A549 (cell line): ENCODE measurements around the gene PDLIM5. TPM values are rescaled to one million over a fixed set of nuclear protein-coding genes. Genes with fewer than 3 reads are reported as not detected.

Experiments used
- ATAC-seq, 2 experiments: fragments of 200-7000 bp in 1 of 2; fragments of >200 bp in 1 of 2; cut with Nextera tagmentation in 1 of 2; cut with Tn5 transposase in 1 of 2; 3 replicates each; pipeline versions ENCODE4 v1.8.0 to v1.9.1; 2018 to 2020; ENCODE audit warnings: mild to moderate bottlenecking in 1 of 2, moderate library complexity in 1 of 2
- CTCF ChIA-PET: fragments of 300-600 bp; sonication (Branson Sonifier 250); formaldehyde crosslinking; extraction: SDS; loops from one replicate; lab custom pipeline; 2021; ENCODE audit warnings: antibody characterized with exemption, inconsistent platforms; lab: Yijun Ruan, JAX
- POLR2A ChIA-PET: fragments of 350-600 bp; formaldehyde crosslinking; extraction: SDS; loops from one replicate; lab custom pipeline; 2021; ENCODE audit warnings: antibody characterized with exemption, inconsistent platforms; lab: Yijun Ruan, JAX
- DNase-seq, 2 experiments: peaks; one replicate each; pipeline versions ENCODE4 v3.0.0 to v3.0.0-alpha.2; 2011 to 2016; ENCODE audit warnings: low read depth in 1 of 2, low spot score in 1 of 2
- FAIRE-seq: peaks from 2 replicates; lab custom pipeline; 2011; peaks lifted over from hg19 to GRCh38; lab: Jason Lieb, UNC
- H3K27ac ChIP-seq, 2 experiments: fragments of >200 bp; sonication (Bioruptor Twin); formaldehyde crosslinking; 3 replicates each; pipeline ENCODE4 v1.5.1; 2016 to 2017
- H3K4me1 ChIP-seq: fragments of >200 bp; sonication (Bioruptor Twin); formaldehyde crosslinking; 3 replicates; pipeline ENCODE4 v1.6.1; 2016
- H3K4me2 ChIP-seq: fragments of >200 bp; sonication (Bioruptor Twin); formaldehyde crosslinking; 3 replicates; pipeline ENCODE4 v1.6.1; 2016
- H3K4me3 ChIP-seq: fragments of >200 bp; sonication (Bioruptor Twin); formaldehyde crosslinking; 3 replicates; pipeline ENCODE4 v1.5.1; 2016
- H3K9me3 ChIP-seq: fragments of >200 bp; sonication (Bioruptor Twin); formaldehyde crosslinking; 3 replicates; pipeline ENCODE4 v1.6.1; 2016
- BCL3 ChIP-seq: fragments of >200 bp; sonication (Bioruptor Twin); formaldehyde crosslinking; IDR thresholded peaks from 3 replicates; pipeline ENCODE4 v1.6.1; 2016
- EHF ChIP-seq: fragments of 250-450 bp; sonication (Bioruptor Pico); IDR thresholded peaks from 2 replicates; pipeline ENCODE4 v1.5.0; 2020; ENCODE audit warnings: mild to moderate bottlenecking
- EP300 ChIP-seq, 2 experiments: fragments of >200 bp; sonication (Bioruptor Twin); formaldehyde crosslinking; IDR thresholded peaks; 2 replicates in 1 of 2; 3 replicates in 1 of 2; pipeline ENCODE4 v1.6.1; 2016 to 2017
- FOSB ChIP-seq: fragments of 250-450 bp; sonication (Bioruptor Pico); IDR thresholded peaks from 2 replicates; pipeline ENCODE4 v1.5.0; 2020; ENCODE audit warnings: mild to moderate bottlenecking, moderate library complexity
- FOSL2 ChIP-seq, 2 experiments: fragments of 450-650 bp in 1 of 2; fragments of >200 bp in 1 of 2; sonication (Bioruptor Twin) in 1 of 2; formaldehyde crosslinking; IDR thresholded peaks; 2 replicates each; pipeline versions ENCODE4 v1.5.0 to v1.6.1; 2016 to 2020; ENCODE audit warnings: mild to moderate bottlenecking in 1 of 2, moderate library complexity in 1 of 2
- HDAC2 ChIP-seq: fragments of 200-600 bp; sonication (generic); IDR thresholded peaks from 2 replicates; pipeline ENCODE4 v1.6.1; 2016
- KDM5A ChIP-seq: fragments of 200-600 bp; sonication (generic); IDR thresholded peaks from 2 replicates; pipeline ENCODE4 v1.6.1; 2016; ENCODE audit warnings: antibody characterized with exemption, mild to moderate bottlenecking
- NFE2L2 ChIP-seq: fragments of 150-350 bp; conservative IDR thresholded peaks from 2 replicates; pipeline ENCODE4 v1.6.1; 2014; ENCODE audit warnings: low read length
- NPAS2 ChIP-seq: fragments of 250-450 bp; sonication (Bioruptor Pico); IDR thresholded peaks from 2 replicates; pipeline ENCODE4 v1.8.0; 2022; ENCODE audit warnings: mild to moderate bottlenecking, moderate library complexity, borderline replicate concordance
- PHF8 ChIP-seq: fragments of 200-600 bp; sonication (generic); IDR thresholded peaks from 2 replicates; pipeline ENCODE4 v1.6.1; 2016; ENCODE audit warnings: low read depth, mild to moderate bottlenecking, antibody characterized with exemption, moderate library complexity, borderline replicate concordance
- POLR2A ChIP-seq: IDR thresholded peaks from 2 replicates; pipeline ENCODE4 v1.6.1; 2012; ENCODE audit warnings: mild to moderate bottlenecking, low read length
- POLR2AphosphoS2 ChIP-seq: conservative IDR thresholded peaks from 2 replicates; pipeline ENCODE4 v1.6.1; 2012; ENCODE audit warnings: low read length, improper control_type of control experiment, inconsistent platforms
- RARB ChIP-seq: fragments of 250-450 bp; sonication (Bioruptor Pico); IDR thresholded peaks from 2 replicates; pipeline ENCODE4 v1.8.0; 2021; ENCODE audit warnings: mild to moderate bottlenecking, moderate library complexity
- RNF2 ChIP-seq: fragments of 200-600 bp; sonication (generic); IDR thresholded peaks from 2 replicates; pipeline ENCODE4 v1.6.1; 2016; ENCODE audit warnings: low read depth, mild to moderate bottlenecking, antibody characterized with exemption, moderate library complexity, borderline replicate concordance
- SMC3 ChIP-seq: fragments of >200 bp; sonication (Bioruptor Twin); formaldehyde crosslinking; IDR thresholded peaks from 3 replicates; pipeline ENCODE4 v1.6.1; 2018; ENCODE audit warnings: inconsistent platforms
- SREBF2 ChIP-seq: fragments of 450-650 bp; IDR thresholded peaks from 2 replicates; pipeline ENCODE4 v1.6.1; 2014; ENCODE audit warnings: mild to moderate bottlenecking, moderate library complexity
- TFCP2L1 ChIP-seq: fragments of 250-450 bp; sonication (Bioruptor Pico); IDR thresholded peaks from 2 replicates; pipeline ENCODE4 v1.5.0; 2021; ENCODE audit warnings: mild to moderate bottlenecking
- TP53 ChIP-seq: fragments of 250-450 bp; sonication (Bioruptor Pico); IDR thresholded peaks from 2 replicates; pipeline ENCODE4 v1.5.0; 2021; ENCODE audit warnings: mild to moderate bottlenecking, moderate library complexity
- WGBS: methylation state at CpG from one replicate; pipeline ENCODE4 v1.1.6; 2017; ENCODE audit errors: missing lambda C conversion rate; 5-methylcytosine and 5-hydroxymethylcytosine counted together
- polyA plus RNA-seq, 4 experiments: library from polyadenylated mRNA; depleted of rRNA in 3 of 4; stranded (reverse); fragments of >200 nt; fragmentation: RNase III in 1 of 4; extraction: RNeasy Plus Mini Kit Qiagen cat#74134 plus additional on column Dnase treatment in 1 of 4; gene quantifications; 2 replicates in 3 of 4; 3 replicates in 1 of 4; pipeline ENCODE4 v1.2.3, GENCODE V29; 2011 to 2017
- TF ChIP-seq, protein P1 (sequence below): fragments of >200 bp; sonication (Bioruptor Twin); formaldehyde crosslinking; IDR thresholded peaks from 2 replicates; pipeline ENCODE4 v1.6.1; 2016
- TF ChIP-seq, protein P2 (sequence below): fragments of 200-600 bp; sonication (generic); IDR thresholded peaks from 2 replicates; pipeline ENCODE4 v1.6.1; 2016; ENCODE audit warnings: antibody characterized with exemption, mild to moderate bottlenecking, moderate library complexity

The PDLIM5 gene
- polyA plus RNA-seq, 2 of the 4 experiments (the other 2 are of a cell fraction) = 54.2 to 242 TPM

- Histone ChIP-seq H3K4me1 (peaks cover 76% of the 10 kb centered on the region), H3K9me3 (no peaks in the 10 kb centered on the region), H3K27ac (peak overlapping the region; percentile 5 to 30; a peak in 1 of 6 replicates), H3K4me2 (peak overlapping the region; percentile 28; the same call in 1 of the 3 replicates), H3K4me3 (no peak overlapping the region)
- ATAC-seq (no peak; a peak in 1 of 6 replicates), FAIRE-seq (no peak), DNase-seq (no peak)
- no peak for TF ChIP-seq NPAS2 (CRISPR knock-in tag)
- no peak for TF ChIP-seq EHF (CRISPR knock-in tag)
- TF ChIP-seq RNF2 = no peak
- TF ChIP-seq, protein P1, sequence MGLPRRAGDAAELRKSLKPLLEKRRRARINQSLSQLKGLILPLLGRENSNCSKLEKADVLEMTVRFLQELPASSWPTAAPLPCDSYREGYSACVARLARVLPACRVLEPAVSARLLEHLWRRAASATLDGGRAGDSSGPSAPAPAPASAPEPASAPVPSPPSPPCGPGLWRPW = no peak
- no peak for TF ChIP-seq POLR2AphosphoS2
- no peak for TF ChIP-seq NFE2L2
- TF ChIP-seq KDM5A = no peak
- TF ChIP-seq POLR2A = no peak
- no peak for TF ChIP-seq FOSB (CRISPR knock-in tag)
- no peak for TF ChIP-seq TFCP2L1 (CRISPR knock-in tag)
- no peak for TF ChIP-seq SREBF2
- TF ChIP-seq RARB (CRISPR knock-in tag) = no peak
- TF ChIP-seq, protein P2, sequence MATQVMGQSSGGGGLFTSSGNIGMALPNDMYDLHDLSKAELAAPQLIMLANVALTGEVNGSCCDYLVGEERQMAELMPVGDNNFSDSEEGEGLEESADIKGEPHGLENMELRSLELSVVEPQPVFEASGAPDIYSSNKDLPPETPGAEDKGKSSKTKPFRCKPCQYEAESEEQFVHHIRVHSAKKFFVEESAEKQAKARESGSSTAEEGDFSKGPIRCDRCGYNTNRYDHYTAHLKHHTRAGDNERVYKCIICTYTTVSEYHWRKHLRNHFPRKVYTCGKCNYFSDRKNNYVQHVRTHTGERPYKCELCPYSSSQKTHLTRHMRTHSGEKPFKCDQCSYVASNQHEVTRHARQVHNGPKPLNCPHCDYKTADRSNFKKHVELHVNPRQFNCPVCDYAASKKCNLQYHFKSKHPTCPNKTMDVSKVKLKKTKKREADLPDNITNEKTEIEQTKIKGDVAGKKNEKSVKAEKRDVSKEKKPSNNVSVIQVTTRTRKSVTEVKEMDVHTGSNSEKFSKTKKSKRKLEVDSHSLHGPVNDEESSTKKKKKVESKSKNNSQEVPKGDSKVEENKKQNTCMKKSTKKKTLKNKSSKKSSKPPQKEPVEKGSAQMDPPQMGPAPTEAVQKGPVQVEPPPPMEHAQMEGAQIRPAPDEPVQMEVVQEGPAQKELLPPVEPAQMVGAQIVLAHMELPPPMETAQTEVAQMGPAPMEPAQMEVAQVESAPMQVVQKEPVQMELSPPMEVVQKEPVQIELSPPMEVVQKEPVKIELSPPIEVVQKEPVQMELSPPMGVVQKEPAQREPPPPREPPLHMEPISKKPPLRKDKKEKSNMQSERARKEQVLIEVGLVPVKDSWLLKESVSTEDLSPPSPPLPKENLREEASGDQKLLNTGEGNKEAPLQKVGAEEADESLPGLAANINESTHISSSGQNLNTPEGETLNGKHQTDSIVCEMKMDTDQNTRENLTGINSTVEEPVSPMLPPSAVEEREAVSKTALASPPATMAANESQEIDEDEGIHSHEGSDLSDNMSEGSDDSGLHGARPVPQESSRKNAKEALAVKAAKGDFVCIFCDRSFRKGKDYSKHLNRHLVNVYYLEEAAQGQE = no peak
- TF ChIP-seq TP53 (CRISPR knock-in tag) = no peak
- TF ChIP-seq BCL3 = no peak
- no peak for TF ChIP-seq SMC3
- ChIA-PET POLR2A (no interaction called here), CTCF (no interaction called here)
- 56% methylated on average over 5 of the region's 5 CpGs for WGBS
Observed at GRCh38 chr4:94479358-94480141, 27.8 kb downstream of the PDLIM5 start.

GRCh38 chr4:94480362-94480951, 28.7 kb downstream of the PDLIM5 start:
- 55% methylated on average over 2 of the region's 2 CpGs for WGBS
- CTCF ChIA-PET = no interaction called here
- Histone ChIP-seq H3K4me2 (peak overlapping the region; percentile 13; the same call in 1 of the 3 replicates), H3K4me1 (peaks cover 76% of the 10 kb centered on the region), H3K4me3 (no peak overlapping the region), H3K27ac (peak overlapping the region in 1 of 2 experiments; percentile 71; a peak in 3 of 6 replicates), H3K9me3 (no peaks in the 10 kb centered on the region)
- ATAC-seq = peak; percentile 70 to 76
- no peak for DNase-seq
- TF ChIP-seq TFCP2L1 (CRISPR knock-in tag) (no peak), HDAC2 (no peak), EHF (CRISPR knock-in tag) (no peak), NFE2L2 (no peak), PHF8 (no peak), FOSL2 (IDR thresholded peaks at IDR 0.05) (no peak), FOSL2 (CRISPR knock-in tag; IDR thresholded peaks at IDR 0.05) (no peak), RARB (CRISPR knock-in tag) (no peak), EP300 (IDR thresholded peaks at IDR 0.05) (no peak)
- FAIRE-seq = no peak
- POLR2A ChIA-PET = interaction anchor here (1.2 kb wide), 1 partner anchor 29 kb away, joined by 3 read pairs; no protein-coding TSS in a partner anchor
